ENCODE measurements around the gene ZFHX2.
"Not testable (repeated sequence)": the region's sequence is repeated elsewhere in the genome, so short reads cannot be mapped to it uniquely, and the experiment has no call there.

ZFHX2 gene

GRCh38 chr14:23538785-23539184 lies 12.8 kb downstream of the ZFHX2 start:
- DNase-seq, result peak; percentile 46

GRCh38 chr14:23538050-23538718 lies 13.4 kb downstream of the ZFHX2 start:
- DNase-seq, result no peak

- no peak for DNase-seq
Observed at GRCh38 chr14:23537351-23538049, 14.1 kb downstream of the ZFHX2 start.

- DNase-seq, result not testable (repeated sequence)
Observed at GRCh38 chr14:23536906-23537305, 14.7 kb downstream of the ZFHX2 start.

GRCh38 chr14:23536494-23536893 lies 15.1 kb downstream of the ZFHX2 start:
- no peak for DNase-seq

- DNase-seq, result no peak
Observed at GRCh38 chr14:23535943-23536342, 15.6 kb downstream of the ZFHX2 start.

- no peak for DNase-seq
Observed at GRCh38 chr14:23533652-23534435, 17.7 kb downstream of the ZFHX2 start.

- DNase-seq, result no peak
Observed at GRCh38 chr14:23532658-23533057, 18.9 kb downstream of the ZFHX2 start.

- DNase-seq, result no peak
Observed at GRCh38 chr14:23531391-23531790, 20.2 kb downstream of the ZFHX2 start.

GRCh38 chr14:23530375-23531055 lies 21.1 kb downstream of the ZFHX2 start:
- no peak for DNase-seq

- no peak for DNase-seq
Observed at GRCh38 chr14:23529016-23529415, 22.5 kb downstream of the ZFHX2 start.

GRCh38 chr14:23528555-23528954 lies 23.0 kb downstream of the ZFHX2 start:
- no peak for DNase-seq

- DNase-seq, result no peak
Observed at GRCh38 chr14:23525611-23526010, 26.0 kb downstream of the ZFHX2 start.

GRCh38 chr14:23524954-23525353 lies 26.6 kb downstream of the ZFHX2 start:
- DNase-seq, result no peak

GRCh38 chr14:23523229-23524016 lies 28.1 kb downstream of the ZFHX2 start:
- DNase-seq, result no peak

GRCh38 chr14:23522643-23523198 lies 28.8 kb downstream of the ZFHX2 start:
- DNase-seq, result no peak

GRCh38 chr14:23521785-23522640 lies 29.6 kb downstream of the ZFHX2 start:
- DNase-seq, result no peak

- no peak for DNase-seq
Observed at GRCh38 chr14:23520899-23521533, 30.5 kb downstream of the ZFHX2 start.

GRCh38 chr14:23518709-23519108 lies 32.9 kb downstream of the ZFHX2 start:
- no peak for DNase-seq

GRCh38 chr14:23517650-23518326 lies 33.8 kb downstream of the ZFHX2 start:
- no peak for DNase-seq

All from right hindlimb (tissue), 1 donor.